ENCODE measurements around the gene FBXL15. TPM values are rescaled to one million over a fixed set of nuclear protein-coding genes. Genes with fewer than 3 reads are reported as not detected.
A peak's percentile ranks its signal among the peaks of the same experiment; 100 is the strongest.

Gene FBXL15
- total and polyA plus RNA-seq, 2 of the 13 experiments (the other 11 are each of a cell fraction or from before 2014, with no cell fraction given), result 4.3 to 8.3 TPM

GRCh38 chr10:102422545-102423129 lies 2.0 kb downstream of the FBXL15 start (continued):
- TF ChIP-seq ZEB1 (IDR thresholded peaks at IDR 0.05; ENCODE audit: insufficient replicate concordance, low read depth), result peak; percentile 77
- no peak for TF ChIP-seq SETDB1 (CRISPR knock-in tag; IDR thresholded peaks at IDR 0.05; ENCODE audit: borderline replicate concordance)
- TF ChIP-seq FOXM1 (CRISPR knock-in tag; IDR thresholded peaks at IDR 0.05), result no peak
- TF ChIP-seq KMT2A (CRISPR knock-in tag; IDR thresholded peaks at IDR 0.05), result peak; percentile 80
- peak; percentile 83; the same call in 1 of the 2 replicates for TF ChIP-seq YEATS4 (CRISPR knock-in tag; IDR thresholded peaks at IDR 0.05; ENCODE audit: borderline replicate concordance)
- TF ChIP-seq FOXP4 (CRISPR knock-in tag; IDR thresholded peaks at IDR 0.05), result peak; percentile 51; the same call in 1 of the 2 replicates
- TF ChIP-seq ZBTB2 (CRISPR knock-in tag; IDR thresholded peaks at IDR 0.05; ENCODE audit: low read depth), result peak; percentile 55
- no peak for TF ChIP-seq JUND (CRISPR knock-in tag; IDR thresholded peaks at IDR 0.05)
- peak; percentile 80 for TF ChIP-seq STAG1 (CRISPR knock-in tag; IDR thresholded peaks at IDR 0.05)
- no peak for TF ChIP-seq TCF7 (IDR thresholded peaks at IDR 0.05; ENCODE audit: low read depth)
- peak; percentile 82 for TF ChIP-seq KDM5B (CRISPR knock-in tag; IDR thresholded peaks at IDR 0.05; ENCODE audit: borderline replicate concordance)
- TF ChIP-seq NCOA1 (CRISPR knock-in tag; IDR thresholded peaks at IDR 0.05), result no peak
- TF ChIP-seq HOXA3 (CRISPR knock-in tag; IDR thresholded peaks at IDR 0.05), result peak; percentile 94
- no peak; the same call in 1 of the 2 replicates for TF ChIP-seq ZNF235 (CRISPR knock-in tag; IDR thresholded peaks at IDR 0.05; ENCODE audit: borderline replicate concordance)
- TF ChIP-seq MTERF4 (CRISPR knock-in tag; IDR thresholded peaks at IDR 0.05), result no peak; the same call in 1 of the 2 replicates
- peak; percentile 71; the same call in 1 of the 2 replicates for TF ChIP-seq ZZZ3 (CRISPR knock-in tag; IDR thresholded peaks at IDR 0.05; ENCODE audit: borderline replicate concordance)
- TF ChIP-seq RCOR2 (CRISPR knock-in tag; IDR thresholded peaks at IDR 0.05), result 0 out of 2 replicates have a peak, but pooled peaks have one; percentile 20
- TF ChIP-seq ZNF639 (CRISPR knock-in tag; conservative IDR thresholded peaks at IDR 0.05), result peak; percentile 65
- TF ChIP-seq TIGD3 (CRISPR knock-in tag; IDR thresholded peaks at IDR 0.05; ENCODE audit: borderline replicate concordance), result peak; percentile 77; the same call in 1 of the 2 replicates
- TF ChIP-seq, protein P1, sequence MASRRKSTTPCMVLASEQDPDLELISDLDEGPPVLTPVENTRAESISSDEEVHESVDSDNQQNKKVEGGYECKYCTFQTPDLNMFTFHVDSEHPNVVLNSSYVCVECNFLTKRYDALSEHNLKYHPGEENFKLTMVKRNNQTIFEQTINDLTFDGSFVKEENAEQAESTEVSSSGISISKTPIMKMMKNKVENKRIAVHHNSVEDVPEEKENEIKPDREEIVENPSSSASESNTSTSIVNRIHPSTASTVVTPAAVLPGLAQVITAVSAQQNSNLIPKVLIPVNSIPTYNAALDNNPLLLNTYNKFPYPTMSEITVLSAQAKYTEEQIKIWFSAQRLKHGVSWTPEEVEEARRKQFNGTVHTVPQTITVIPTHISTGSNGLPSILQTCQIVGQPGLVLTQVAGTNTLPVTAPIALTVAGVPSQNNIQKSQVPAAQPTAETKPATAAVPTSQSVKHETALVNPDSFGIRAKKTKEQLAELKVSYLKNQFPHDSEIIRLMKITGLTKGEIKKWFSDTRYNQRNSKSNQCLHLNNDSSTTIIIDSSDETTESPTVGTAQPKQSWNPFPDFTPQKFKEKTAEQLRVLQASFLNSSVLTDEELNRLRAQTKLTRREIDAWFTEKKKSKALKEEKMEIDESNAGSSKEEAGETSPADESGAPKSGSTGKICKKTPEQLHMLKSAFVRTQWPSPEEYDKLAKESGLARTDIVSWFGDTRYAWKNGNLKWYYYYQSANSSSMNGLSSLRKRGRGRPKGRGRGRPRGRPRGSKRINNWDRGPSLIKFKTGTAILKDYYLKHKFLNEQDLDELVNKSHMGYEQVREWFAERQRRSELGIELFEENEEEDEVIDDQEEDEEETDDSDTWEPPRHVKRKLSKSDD (CRISPR knock-in tag; IDR thresholded peaks at IDR 0.05; ENCODE audit: low read depth), result peak; percentile 85; the same call in 1 of the 2 replicates

All from HepG2 (cell line).